ENCODE measurements around the gene TPM1. TPM values are rescaled to one million over a fixed set of nuclear protein-coding genes. Genes with fewer than 3 reads are reported as not detected.

TPM1 gene
- total RNA-seq, 1 experiment from 2014 or later = 421 TPM

GRCh38 chr15:63067976-63068743 lies 25.6 kb downstream of the TPM1 start:
- peaks cover 76% of the 10 kb centered on the region for H3K36me3 Mint-ChIP-seq
- H3K27ac Mint-ChIP-seq = peak overlapping the region; percentile 24
- CTCF ChIA-PET = interaction anchor here (1.1 to 1.6 kb wide), 2 partner anchors 20 to 27 kb away, joined by 3 to 4 read pairs; no protein-coding TSS in a partner anchor
- POLR2A ChIA-PET = interaction anchor here (1.0 to 1.5 kb wide), 2 partner anchors 11 to 20 kb away, joined by 3 to 5 read pairs; no protein-coding TSS in a partner anchor
- ATAC-seq = no peak
- no peak overlapping the region for H3K4me3 Mint-ChIP-seq
- no peaks in the 10 kb centered on the region for H3K27me3 Mint-ChIP-seq (ENCODE audit: low read depth)
- H3K4me1 Mint-ChIP-seq = peaks cover 20% of the 10 kb centered on the region
- DNase-seq (ENCODE audit: low spot score) = no peak
- no peak for TF ChIP-seq HMGA2 (CRISPR knock-in tag; IDR thresholded peaks at IDR 0.05)
- no peak for TF ChIP-seq ATF1 (CRISPR knock-in tag; IDR thresholded peaks at IDR 0.05)
- TF ChIP-seq NFATC4 (CRISPR knock-in tag; IDR thresholded peaks at IDR 0.05) = no peak
- TF ChIP-seq FOXP1 (CRISPR knock-in tag; IDR thresholded peaks at IDR 0.05; ENCODE audit: borderline replicate concordance) = no peak
- no peak for TF ChIP-seq ZSCAN18 (CRISPR knock-in tag; IDR thresholded peaks at IDR 0.05)
- no peak for TF ChIP-seq TEAD4 (CRISPR knock-in tag; IDR thresholded peaks at IDR 0.05)
- TF ChIP-seq TP53 (CRISPR knock-in tag; IDR thresholded peaks at IDR 0.05) = no peak
- no peak for TF ChIP-seq ZBTB21 (CRISPR knock-in tag; IDR thresholded peaks at IDR 0.05; ENCODE audit: borderline replicate concordance)
- TF ChIP-seq NR1H2 (CRISPR knock-in tag; IDR thresholded peaks at IDR 0.05) = no peak
- TF ChIP-seq FOXK1 (CRISPR knock-in tag; IDR thresholded peaks at IDR 0.05) = no peak
- TF ChIP-seq SOX15 (CRISPR knock-in tag; IDR thresholded peaks at IDR 0.05) = no peak
- no peak for TF ChIP-seq ATF3 (CRISPR knock-in tag; conservative IDR thresholded peaks at IDR 0.05)
- no peak for TF ChIP-seq GABPB1 (CRISPR knock-in tag; IDR thresholded peaks at IDR 0.05)
- TF ChIP-seq AR (CRISPR knock-in tag; IDR thresholded peaks at IDR 0.05) = no peak
- no peak for TF ChIP-seq ZNF317 (CRISPR knock-in tag; IDR thresholded peaks at IDR 0.05; ENCODE audit: borderline replicate concordance, low read depth)
- H3K9me3 Mint-ChIP-seq = no peaks in the 10 kb centered on the region

GRCh38 chr15:63069616-63070090 lies 27.1 kb downstream of the TPM1 start:
- POLR2A ChIA-PET = interaction anchor here (1.5 kb wide), 1 partner anchor 22 kb away, joined by 5 read pairs; no protein-coding TSS in a partner anchor
- ATAC-seq (no peak), DNase-seq (ENCODE audit: low spot score) (no peak)
- Mint-ChIP-seq H3K9me3 (no peaks in the 10 kb centered on the region), H3K27me3 (ENCODE audit: low read depth) (no peaks in the 10 kb centered on the region), H3K4me1 (peaks cover 26% of the 10 kb centered on the region), H3K4me3 (no peak overlapping the region), H3K27ac (0 out of 2 replicates have a peak overlapping the region, but pooled peaks have one; percentile 1), H3K36me3 (peaks cover 63% of the 10 kb centered on the region)
- CTCF ChIA-PET = no interaction called here
- TF ChIP-seq ZNF121 (CRISPR knock-in tag; IDR thresholded peaks at IDR 0.05) = no peak
- no peak for TF ChIP-seq ERG (CRISPR knock-in tag; IDR thresholded peaks at IDR 0.05)
- TF ChIP-seq NFATC4 (CRISPR knock-in tag; IDR thresholded peaks at IDR 0.05) = no peak
- no peak for TF ChIP-seq HMGA2 (CRISPR knock-in tag; IDR thresholded peaks at IDR 0.05)
- no peak for TF ChIP-seq CBFB (CRISPR knock-in tag; IDR thresholded peaks at IDR 0.05; ENCODE audit: low read depth)
- no peak for TF ChIP-seq FOXJ3 (CRISPR knock-in tag; IDR thresholded peaks at IDR 0.05; ENCODE audit: borderline replicate concordance)
- TF ChIP-seq CREM (CRISPR knock-in tag; IDR thresholded peaks at IDR 0.05) = no peak
- no peak for TF ChIP-seq ZNF138 (CRISPR knock-in tag; conservative IDR thresholded peaks at IDR 0.05)
- no peak for TF ChIP-seq IRF2 (CRISPR knock-in tag; IDR thresholded peaks at IDR 0.05; ENCODE audit: borderline replicate concordance, low read depth)
- TF ChIP-seq PREB (CRISPR knock-in tag; IDR thresholded peaks at IDR 0.05; ENCODE audit: borderline replicate concordance) = no peak
- no peak for TF ChIP-seq KAT7 (CRISPR knock-in tag; IDR thresholded peaks at IDR 0.05; ENCODE audit: borderline replicate concordance)
- no peak for TF ChIP-seq ZNF317 (CRISPR knock-in tag; IDR thresholded peaks at IDR 0.05; ENCODE audit: borderline replicate concordance, low read depth)
